GM23248 (cell line): ENCODE data around the gene AFAP1. TPM values are rescaled to one million over a fixed set of nuclear protein-coding genes. Genes with fewer than 3 reads are reported as not detected.

ENCODE experiments used
- DNase-seq: peaks from one replicate; pipeline ENCODE4 v3.0.0-alpha.2; 2015
- H2AFZ ChIP-seq: fragments of 200-600 bp; sonication (generic); 2 replicates; pipeline ENCODE4 v1.6.1; 2016; ENCODE audit warnings: antibody characterized with exemption
- H3F3A ChIP-seq: fragments of 200-600 bp; sonication (generic); 2 replicates; pipeline ENCODE4 v1.6.1; 2016; ENCODE audit warnings: mild to moderate bottlenecking, antibody characterized with exemption, mixed run types; ENCODE audit not compliant: insufficient read depth
- H3K27ac ChIP-seq: fragments of 200-600 bp; sonication (generic); 2 replicates; pipeline ENCODE4 v1.5.1; 2016; ENCODE audit warnings: mild to moderate bottlenecking
- H3K27me3 ChIP-seq: fragments of 200-600 bp; sonication (generic); replicated peaks from 2 replicates; pipeline ENCODE4 v1.6.1; 2016; ENCODE audit warnings: mild to moderate bottlenecking; ENCODE audit not compliant: insufficient read depth
- H3K36me3 ChIP-seq: fragments of 200-600 bp; sonication (generic); 2 replicates; pipeline ENCODE4 v1.6.1; 2016; ENCODE audit warnings: low read depth, mild to moderate bottlenecking
- H3K4me1 ChIP-seq: fragments of 200-600 bp; sonication (generic); 2 replicates; pipeline ENCODE4 v1.6.1; 2016; ENCODE audit warnings: mild to moderate bottlenecking; ENCODE audit not compliant: insufficient read depth
- H3K4me2 ChIP-seq: fragments of 200-600 bp; sonication (generic); one replicate; pipeline ENCODE4 v1.6.1; 2016; ENCODE audit warnings: mild to moderate bottlenecking; ENCODE audit not compliant: unreplicated experiment
- H3K4me3 ChIP-seq: fragments of 200-600 bp; sonication (generic); 2 replicates; pipeline ENCODE4 v1.5.1; 2016; ENCODE audit warnings: mild to moderate bottlenecking
- H3K79me2 ChIP-seq: fragments of 200-600 bp; sonication (generic); 2 replicates; pipeline ENCODE4 v1.6.1; 2016; ENCODE audit warnings: mild to moderate bottlenecking; ENCODE audit not compliant: insufficient read depth
- H3K9ac ChIP-seq: fragments of 200-600 bp; sonication (generic); 2 replicates; pipeline ENCODE4 v1.6.1; 2016; ENCODE audit warnings: mild to moderate bottlenecking
- H3K9me2 ChIP-seq: fragments of 200-600 bp; sonication (generic); 2 replicates; pipeline ENCODE4 v1.6.1; 2016; ENCODE audit warnings: mixed run types, mild to moderate bottlenecking, moderate library complexity; ENCODE audit not compliant: insufficient read depth
- H3K9me3 ChIP-seq: fragments of 200-600 bp; sonication (generic); one replicate; pipeline ENCODE4 v1.6.1; 2017; ENCODE audit warnings: low read depth
- H4K20me1 ChIP-seq: fragments of 200-600 bp; sonication (generic); 2 replicates; pipeline ENCODE4 v1.6.0; 2016; ENCODE audit not compliant: insufficient read depth
- EZH2 ChIP-seq: fragments of 200-600 bp; sonication (generic); IDR thresholded peaks from 2 replicates; pipeline ENCODE4 v1.6.1; 2018; ENCODE audit warnings: antibody characterized with exemption, mild to moderate bottlenecking; ENCODE audit not compliant: insufficient read depth, poor library complexity, severe bottlenecking
- EZH2phosphoT487 ChIP-seq: fragments of 200-600 bp; sonication (generic); IDR thresholded peaks from 2 replicates; pipeline ENCODE4 v1.6.1; 2018; ENCODE audit warnings: antibody characterized with exemption, moderate library complexity, mild to moderate bottlenecking, low read depth; ENCODE audit not compliant: insufficient read depth
- WGBS, 2 experiments: methylation state at CpG; one replicate each; pipeline ENCODE4 v1.1.6; 2015 to 2017; ENCODE audit warnings: low lambda C conversion rate in 2 of 2, low coverage in 1 of 2; ENCODE audit errors: missing lambda C conversion rate in 2 of 2; 5-methylcytosine and 5-hydroxymethylcytosine counted together
- in situ Hi-C: fragments of 300-500 bp; cut with MboI; formaldehyde crosslinking; loops from 2 replicates; pipeline ENCODE4 v1.15.0; 2020
- polyA plus RNA-seq: library from polyadenylated mRNA; unstranded; fragments of >200 nt; fragmentation: Nextera tagmentation; extraction: Ambion mirVana; gene quantifications from 2 replicates; pipeline ENCODE4 v1.2.1, GENCODE V29; 2016
- total RNA-seq: library from RNA; depleted of rRNA; stranded (reverse); fragments of >200 nt; shearing (Covaris generic); gene quantifications from 2 replicates; pipeline ENCODE4 v1.2.3, GENCODE V29; 2014

AFAP1 gene
- total and polyA plus RNA-seq, 2 experiments from 2014 or later = 54.4 to 103 TPM

DNA sequence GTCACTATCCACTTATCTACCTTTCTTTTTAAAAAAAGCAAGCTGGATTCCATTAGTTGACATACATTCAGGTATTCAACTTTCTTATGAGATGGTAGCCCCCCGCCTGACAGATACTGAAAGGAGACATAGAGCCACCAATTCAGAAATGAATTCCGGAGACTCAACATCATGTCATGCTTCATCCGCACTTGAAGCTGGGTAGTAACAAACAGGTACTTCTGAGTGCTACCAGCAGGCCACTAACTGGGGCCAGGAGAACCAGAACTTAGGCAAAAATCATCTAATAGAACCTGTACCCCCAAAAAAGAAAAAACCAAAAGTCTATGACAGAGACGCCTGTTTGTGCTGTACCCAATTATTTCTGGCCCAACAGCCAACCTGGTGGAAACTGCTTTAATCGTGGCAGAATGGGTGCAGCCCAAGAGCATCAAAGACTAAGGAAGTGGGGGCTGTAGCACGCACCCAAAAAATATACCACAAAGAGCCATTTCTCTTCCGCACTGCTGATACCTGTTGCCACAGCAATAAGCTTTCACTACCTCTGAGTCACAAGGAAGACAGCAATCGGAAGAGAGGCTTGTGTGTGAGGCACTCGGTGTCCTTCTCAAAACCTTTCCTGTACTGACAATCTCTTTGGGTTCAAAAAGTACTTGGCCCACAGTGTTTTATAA is 84.8 kb downstream of the AFAP1 start:
- no peak for DNase-seq
- peak overlapping the region; percentile 82 for H3K27ac ChIP-seq

DNA sequence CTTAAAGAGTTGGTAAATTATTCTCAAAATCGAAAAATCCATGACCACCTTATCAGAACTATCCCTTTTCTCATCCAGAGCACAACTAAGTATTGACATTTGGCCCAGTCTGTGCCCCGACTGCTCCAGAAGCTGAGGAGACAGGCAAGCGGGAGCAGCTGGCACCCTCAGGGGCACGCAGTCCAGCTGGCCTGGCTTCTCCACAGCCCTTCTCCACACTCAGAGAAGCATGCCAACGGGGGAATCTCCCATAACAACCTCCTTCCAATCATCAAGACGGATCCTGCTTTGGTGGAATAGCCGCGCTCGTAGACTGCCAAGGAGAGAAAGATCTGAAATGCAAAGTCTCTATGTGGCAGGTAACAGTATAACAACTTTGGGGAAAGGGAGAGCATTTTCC is 85.4 kb downstream of the AFAP1 start:
- Histone ChIP-seq H3K27ac (peak overlapping the region; percentile 34), H3K36me3 (peaks cover 65% of the 10 kb centered on the region), H3F3A (peaks cover 66% of the 10 kb centered on the region), H3K79me2 (peaks cover 91% of the 10 kb centered on the region), H3K9me3 (no peaks in the 10 kb centered on the region), H2AFZ (no peak overlapping the region), H3K9ac (no peak overlapping the region), H3K4me1 (peaks cover 37% of the 10 kb centered on the region), H3K9me2 (no peaks in the 10 kb centered on the region), H3K4me3 (no peak overlapping the region), H4K20me1 (no peaks in the 10 kb centered on the region), H3K27me3 (no peaks in the 10 kb centered on the region), H3K4me2 (no peak overlapping the region)
- in situ Hi-C loops = no loop called here
- WGBS, 2 experiments = 80 to 85% methylated on average over 9 of the region's 9 CpGs
- no peak for DNase-seq
- TF ChIP-seq EZH2 = no peak
- no peak for TF ChIP-seq EZH2phosphoT487

More for the DNA sequence above, 84.8 kb downstream of the AFAP1 start:
- WGBS, 2 experiments = 83 to 87% methylated on average over 9 of the region's 9 CpGs
- Histone ChIP-seq H3K36me3 (peaks cover 65% of the 10 kb centered on the region), H3K9me2 (no peaks in the 10 kb centered on the region), H3K9ac (no peak overlapping the region), H3K27me3 (no peaks in the 10 kb centered on the region), H2AFZ (no peak overlapping the region), H3F3A (peaks cover 70% of the 10 kb centered on the region), H3K9me3 (no peaks in the 10 kb centered on the region), H3K4me1 (peaks cover 43% of the 10 kb centered on the region), H3K79me2 (peaks cover 91% of the 10 kb centered on the region), H3K4me2 (no peak overlapping the region), H3K4me3 (no peak overlapping the region), H4K20me1 (no peaks in the 10 kb centered on the region)
- in situ Hi-C loops = no loop called here
- TF ChIP-seq EZH2 = no peak
- no peak for TF ChIP-seq EZH2phosphoT487

GRCh38 chr4:7853271-7853670 is 86.4 kb downstream of the AFAP1 start:
- H3K79me2 ChIP-seq = peaks cover 91% of the 10 kb centered on the region
- no peak for DNase-seq
- no peaks in the 10 kb centered on the region for H4K20me1 ChIP-seq
- peaks cover 73% of the 10 kb centered on the region for H3K36me3 ChIP-seq
- no peak for TF ChIP-seq EZH2
- TF ChIP-seq EZH2phosphoT487 = no peak
- no peaks in the 10 kb centered on the region for H3K9me3 ChIP-seq
- WGBS, 2 experiments = 80 to 88% methylated on average over 11 of the region's 11 CpGs
- H3K4me3 ChIP-seq = no peak overlapping the region
- no peak overlapping the region for H3K4me2 ChIP-seq
- no peaks in the 10 kb centered on the region for H3K9me2 ChIP-seq
- no peak overlapping the region for H3K27ac ChIP-seq
- peaks cover 27% of the 10 kb centered on the region for H3K4me1 ChIP-seq
- H3K27me3 ChIP-seq = no peaks in the 10 kb centered on the region
- no peak overlapping the region for H2AFZ ChIP-seq
- no peak overlapping the region for H3K9ac ChIP-seq
- in situ Hi-C loops = no loop called here
- peaks cover 56% of the 10 kb centered on the region for H3F3A ChIP-seq

- DNase-seq = no peak
- no peaks in the 10 kb centered on the region for H3K9me3 ChIP-seq
- H3K4me3 ChIP-seq = no peak overlapping the region
- 88 to 89% methylated on average over 12 of the region's 12 CpGs for WGBS, 2 experiments
- peaks cover 88% of the 10 kb centered on the region for H3K79me2 ChIP-seq
- H4K20me1 ChIP-seq = no peaks in the 10 kb centered on the region
- H3K27ac ChIP-seq = peak overlapping the region; percentile 12; the same call in 1 of the 2 replicates
- H2AFZ ChIP-seq = no peak overlapping the region
- no peak for TF ChIP-seq EZH2phosphoT487
- no peak for TF ChIP-seq EZH2
- peaks cover 74% of the 10 kb centered on the region for H3K36me3 ChIP-seq
- no peak overlapping the region for H3K4me2 ChIP-seq
- in situ Hi-C loops = no loop called here
- peaks cover 22% of the 10 kb centered on the region for H3K4me1 ChIP-seq
- H3K9me2 ChIP-seq = no peaks in the 10 kb centered on the region
- no peak overlapping the region for H3K9ac ChIP-seq
- H3F3A ChIP-seq = peaks cover 50% of the 10 kb centered on the region
- no peaks in the 10 kb centered on the region for H3K27me3 ChIP-seq
Observed at GRCh38 chr4:7852568-7853185, 87.0 kb downstream of the AFAP1 start.
